Stomach (tissue), 4 donors: ENCODE measurements around the gene TENT5C.

Source experiments
- CTCF ChIP-seq, 7 experiments: fragments of 450-650 bp in 4 of 7; fragments of 200-600 bp in 3 of 7; sonication (generic) in 3 of 7; IDR thresholded peaks; one replicate each; pipeline ENCODE4 v1.5.1; 2016 to 2019; ENCODE audit warnings: antibody characterized with exemption in 7 of 7, control low read depth in 2 of 7, mild to moderate bottlenecking in 1 of 7
- POLR2A ChIP-seq, 4 donors: fragments of 450-650 bp; IDR thresholded peaks; one replicate each; pipeline ENCODE4 v1.6.1; 2016; ENCODE audit warnings: antibody characterized with exemption in 4 of 4, control low read depth in 2 of 4, mild to moderate bottlenecking in 1 of 4, moderate library complexity in 1 of 4

- TF ChIP-seq CTCF (IDR thresholded peaks at IDR 0.05) (no peak), POLR2A (IDR thresholded peaks at IDR 0.05) (no peak)
These were observed 47.3 kb downstream of the TENT5C start for GRCh38 chr1:117653195-117653594.
